PC-3 (cell line): ENCODE data around the gene VPS37D. TPM values are rescaled to one million over a fixed set of nuclear protein-coding genes. Genes with fewer than 3 reads are reported as not detected.
A peak's percentile ranks its signal among the peaks of the same experiment; 100 is the strongest.

Source experiments
- ATAC-seq: fragments of 200-7000 bp; cut with Tn5 transposase; 2 replicates; pipeline ENCODE4 v1.9.1; 2020; ENCODE audit warnings: mild to moderate bottlenecking, moderate library complexity
- BruUV-seq: library from RNA; stranded (reverse); fragments of 400-500 nt; replicated peaks from 2 replicates; lab custom pipeline; 2021; lab: Mats Ljungman, UMichigan
- CTCF ChIA-PET: fragments of 300-600 bp; sonication (Branson Sonifier 250); formaldehyde crosslinking; loops from one replicate; lab custom pipeline; 2022; ENCODE audit warnings: antibody characterized with exemption; lab: Charles Lee
- POLR2A ChIA-PET: fragments of 300-600 bp; sonication (Branson Sonifier 250); formaldehyde crosslinking; loops from one replicate; lab custom pipeline; 2022; ENCODE audit warnings: antibody characterized with exemption; ENCODE audit not compliant: unreplicated experiment; lab: Charles Lee
- DNase-seq: peaks from one replicate; pipeline ENCODE4 v3.0.0-alpha.2; 2015
- H2AFZ ChIP-seq: fragments of 300-600 bp; sonication (generic); 2 replicates; pipeline ENCODE4 v1.6.0; 2016; ENCODE audit warnings: antibody characterized with exemption, low read length
- H3F3A ChIP-seq: fragments of 300-600 bp; sonication (generic); one replicate; pipeline ENCODE4 v1.6.0; 2017; ENCODE audit warnings: antibody characterized with exemption, low read length, control low read depth, mild to moderate bottlenecking; ENCODE audit not compliant: unreplicated experiment
- H3K27ac ChIP-seq: fragments of 300-600 bp; sonication (generic); 2 replicates; pipeline ENCODE4 v1.5.1; 2016; ENCODE audit warnings: mild to moderate bottlenecking, low read length
- H3K27me3 ChIP-seq: fragments of 300-600 bp; sonication (generic); 2 replicates; pipeline ENCODE4 v1.6.1; 2016; ENCODE audit warnings: low read length, mixed read lengths
- H3K36me3 ChIP-seq: fragments of 300-600 bp; sonication (generic); 2 replicates; pipeline ENCODE4 v1.6.1; 2016; ENCODE audit warnings: low read depth, mixed run types, low read length, mixed read lengths
- H3K4me1 ChIP-seq: fragments of 300-600 bp; sonication (generic); 2 replicates; pipeline ENCODE4 v1.5.1; 2016; ENCODE audit warnings: low read length; ENCODE audit not compliant: insufficient read depth
- H3K4me2 ChIP-seq: fragments of 300-600 bp; sonication (generic); 2 replicates; pipeline ENCODE4 v1.6.0; 2016; ENCODE audit warnings: low read length
- H3K4me3 ChIP-seq: fragments of 300-600 bp; sonication (generic); 2 replicates; pipeline ENCODE4 v1.5.1; 2016; ENCODE audit warnings: mild to moderate bottlenecking, low read length, mixed read lengths
- H3K79me2 ChIP-seq: fragments of 300-600 bp; sonication (generic); 2 replicates; pipeline ENCODE4 v1.6.1; 2017; ENCODE audit warnings: low read length, mixed read lengths
- H3K9ac ChIP-seq: fragments of 300-600 bp; sonication (generic); 2 replicates; pipeline ENCODE4 v1.6.0; 2016; ENCODE audit warnings: mild to moderate bottlenecking, low read length
- H3K9me2 ChIP-seq: fragments of 300-600 bp; sonication (generic); replicated peaks from 2 replicates; pipeline ENCODE4 v1.6.1; 2016; ENCODE audit warnings: mixed run types, low read length, mixed read lengths
- H3K9me3 ChIP-seq: fragments of 300-600 bp; sonication (generic); 2 replicates; pipeline ENCODE4 v1.6.1; 2016; ENCODE audit warnings: low read length, mixed read lengths
- H4K20me1 ChIP-seq: fragments of 300-600 bp; sonication (generic); 2 replicates; pipeline ENCODE4 v1.6.1; 2016; ENCODE audit warnings: low read length, mixed read lengths
- EZH2 ChIP-seq: fragments of 300-600 bp; sonication (generic); IDR thresholded peaks from one replicate; pipeline ENCODE4 v1.6.1; 2017; ENCODE audit warnings: antibody characterized with exemption, mild to moderate bottlenecking, low read length; ENCODE audit not compliant: unreplicated experiment
- EZH2phosphoT487 ChIP-seq: fragments of 300-600 bp; sonication (generic); IDR thresholded peaks from 2 replicates; pipeline ENCODE4 v1.6.1; 2018; ENCODE audit warnings: mild to moderate bottlenecking, antibody characterized with exemption, low read length, borderline replicate concordance
- intact Hi-C: fragments of 100-400 bp; cut with micrococcal nuclease; formaldehyde crosslinking; loops from 2 replicates; pipeline ENCODE4 v1.9.0; 2023
- total RNA-seq: library from RNA; depleted of rRNA; stranded (reverse); fragments of >200 nt; gene quantifications from 2 replicates; pipeline ENCODE4 v1.2.3, GENCODE V29; 2014
- TF ChIP-seq, protein P1 (sequence below): fragments of 300-600 bp; sonication (generic); conservative IDR thresholded peaks from 2 replicates; pipeline ENCODE4 v1.5.1; 2017; ENCODE audit warnings: antibody characterized with exemption, low read depth, mild to moderate bottlenecking, low read length

VPS37D gene
- total RNA-seq, 1 experiment from 2014 or later = 6.3 TPM

DNA sequence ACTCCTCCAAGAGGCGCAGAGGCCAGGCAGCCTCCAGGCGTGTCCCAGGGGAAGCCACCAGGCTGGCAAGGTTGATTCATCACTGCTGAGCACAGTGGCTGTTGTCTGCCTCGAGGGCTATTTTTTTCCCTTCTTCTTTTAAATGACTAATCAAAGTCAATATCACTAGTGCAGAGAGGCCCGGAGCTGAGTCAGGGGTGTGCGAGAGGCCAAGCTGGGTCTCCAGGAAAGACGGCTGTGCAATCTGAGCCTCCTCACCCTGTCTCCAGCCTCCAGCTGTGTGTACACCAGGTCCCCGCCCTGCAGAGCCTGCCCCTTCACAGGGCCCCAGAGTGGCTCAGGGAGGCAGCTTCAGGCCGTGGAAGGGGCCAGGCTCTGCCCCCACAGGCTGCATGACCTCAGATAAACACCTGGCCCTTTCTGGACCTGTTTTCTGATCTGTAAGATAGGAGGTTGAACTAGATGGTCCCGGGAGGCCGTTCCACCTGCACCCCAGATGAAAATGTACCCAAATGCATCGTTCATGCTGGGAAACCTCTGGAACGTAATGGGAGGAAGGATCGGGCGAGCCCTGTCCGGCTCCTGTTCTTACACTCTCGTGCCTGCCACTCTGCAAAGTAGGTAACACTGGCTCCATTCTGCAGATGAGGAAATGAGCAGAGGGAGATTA is 48.2 kb downstream of the VPS37D start:
- H3K4me3 ChIP-seq = peak overlapping the region; percentile 95
- no peak overlapping the region for H2AFZ ChIP-seq
- CTCF ChIA-PET = no interaction called here

DNA sequence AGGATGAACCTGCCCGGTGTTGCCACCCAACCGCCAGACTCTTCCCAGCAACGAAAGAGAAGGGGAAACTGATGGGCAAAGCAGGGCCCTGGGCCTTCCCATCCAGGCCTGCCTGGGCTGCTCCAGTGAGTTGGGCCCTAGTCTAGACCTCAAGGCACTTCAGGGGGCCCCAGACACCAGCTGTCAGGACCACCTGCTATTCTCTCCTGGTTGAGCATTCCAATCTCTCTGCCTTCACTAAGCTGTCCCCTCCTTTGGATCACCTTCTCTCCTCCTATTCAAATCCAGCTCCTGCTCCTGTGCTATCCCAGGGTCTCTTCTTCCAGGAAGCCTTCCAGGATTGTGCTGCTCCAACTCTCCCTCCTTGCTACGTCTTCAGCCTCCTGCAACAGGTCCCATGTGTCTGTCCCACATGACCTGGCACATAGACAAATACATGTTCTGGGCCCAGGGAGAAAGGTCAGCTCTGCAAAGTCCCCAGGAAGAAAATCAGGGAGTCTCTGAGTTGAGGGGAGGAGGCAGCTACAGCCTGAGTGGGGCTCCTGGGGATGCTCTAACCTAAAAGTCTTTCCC is 48.8 kb downstream of the VPS37D start:
- Histone ChIP-seq H3K4me3 (peak overlapping the region; percentile 95), H3K9me3 (no peaks in the 10 kb centered on the region), H3K4me2 (peak overlapping the region; percentile 99), H3F3A (peaks cover 11% of the 10 kb centered on the region), H3K27ac (peak overlapping the region; percentile 100), H3K79me2 (peaks cover 82% of the 10 kb centered on the region), H4K20me1 (peaks cover 37% of the 10 kb centered on the region), H3K36me3 (peaks cover 39% of the 10 kb centered on the region), H2AFZ (no peak overlapping the region), H3K9me2 (no peaks in the 10 kb centered on the region), H3K9ac (peak overlapping the region; percentile 100), H3K27me3 (no peaks in the 10 kb centered on the region), H3K4me1 (peaks cover 58% of the 10 kb centered on the region)
- no peak for TF ChIP-seq EZH2
- no peak for TF ChIP-seq EZH2phosphoT487
- TF ChIP-seq, protein P1, sequence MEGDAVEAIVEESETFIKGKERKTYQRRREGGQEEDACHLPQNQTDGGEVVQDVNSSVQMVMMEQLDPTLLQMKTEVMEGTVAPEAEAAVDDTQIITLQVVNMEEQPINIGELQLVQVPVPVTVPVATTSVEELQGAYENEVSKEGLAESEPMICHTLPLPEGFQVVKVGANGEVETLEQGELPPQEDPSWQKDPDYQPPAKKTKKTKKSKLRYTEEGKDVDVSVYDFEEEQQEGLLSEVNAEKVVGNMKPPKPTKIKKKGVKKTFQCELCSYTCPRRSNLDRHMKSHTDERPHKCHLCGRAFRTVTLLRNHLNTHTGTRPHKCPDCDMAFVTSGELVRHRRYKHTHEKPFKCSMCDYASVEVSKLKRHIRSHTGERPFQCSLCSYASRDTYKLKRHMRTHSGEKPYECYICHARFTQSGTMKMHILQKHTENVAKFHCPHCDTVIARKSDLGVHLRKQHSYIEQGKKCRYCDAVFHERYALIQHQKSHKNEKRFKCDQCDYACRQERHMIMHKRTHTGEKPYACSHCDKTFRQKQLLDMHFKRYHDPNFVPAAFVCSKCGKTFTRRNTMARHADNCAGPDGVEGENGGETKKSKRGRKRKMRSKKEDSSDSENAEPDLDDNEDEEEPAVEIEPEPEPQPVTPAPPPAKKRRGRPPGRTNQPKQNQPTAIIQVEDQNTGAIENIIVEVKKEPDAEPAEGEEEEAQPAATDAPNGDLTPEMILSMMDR = no peak
- no peak for DNase-seq
- no peak for ATAC-seq
- ChIA-PET CTCF (no interaction called here), POLR2A (interaction anchor here (0.6 to 4.9 kb wide), 4 partner anchors 10 to 596 kb away, joined by 3 to 90 read pairs (median 4); no protein-coding TSS in a partner anchor)
- intact Hi-C loops = loop anchor here (5.0 kb wide), 1 partner anchor 49 kb away; the partner anchor contains the start of gene VPS37D
- TSS peak; percentile 41 for BruUV-seq

More for the DNA sequence above, 48.2 kb downstream of the VPS37D start:
- intact Hi-C loops = loop anchor here (1.0 to 5.0 kb wide), 2 partner anchors 8 to 48 kb away; partner anchors contain the start of gene VPS37D
- ATAC-seq (peak; percentile 74), DNase-seq (peak; percentile 98)
- BruUV-seq = no TSS peak
- POLR2A ChIA-PET = interaction anchor here (0.6 to 4.9 kb wide), 4 partner anchors 10 to 597 kb away, joined by 3 to 90 read pairs (median 4); no protein-coding TSS in a partner anchor
- Histone ChIP-seq H3K27ac (peak overlapping the region; percentile 100), H3K79me2 (peaks cover 88% of the 10 kb centered on the region), H3K27me3 (no peaks in the 10 kb centered on the region), H3K9me3 (no peaks in the 10 kb centered on the region), H3K9me2 (no peaks in the 10 kb centered on the region), H3K4me1 (peaks cover 53% of the 10 kb centered on the region), H3K4me2 (peak overlapping the region; percentile 99), H3F3A (peaks cover 11% of the 10 kb centered on the region), H4K20me1 (peaks cover 43% of the 10 kb centered on the region), H3K9ac (peak overlapping the region; percentile 100), H3K36me3 (peaks cover 39% of the 10 kb centered on the region)
- TF ChIP-seq, protein P1 = no peak
- TF ChIP-seq EZH2 = no peak
- TF ChIP-seq EZH2phosphoT487 = no peak
